ENCODE measurements around the gene UTP18.

GRCh38 chr17:51234162-51234561 is 26.2 kb upstream of the UTP18 start:
- TF ChIP-seq CTCF (IDR thresholded peaks at IDR 0.05) (no peak), POLR2A (IDR thresholded peaks at IDR 0.05) (no peak), POLR2AphosphoS5 (IDR thresholded peaks at IDR 0.05) (no peak)
